Adrenal gland (tissue), 5 donors: ENCODE data around the gene SLC1A6.

Experiments
- CTCF ChIP-seq, 6 experiments: fragments of 450-650 bp in 4 of 6; fragments of 200-600 bp in 2 of 6; sonication (generic) in 1 of 6; IDR thresholded peaks; 1 replicate in 5 of 6; 2 replicates in 1 of 6; pipeline versions ENCODE4 v1.5.1 to v1.8.0; 2016 to 2021; ENCODE audit warnings: antibody characterized with exemption in 6 of 6, mild to moderate bottlenecking in 2 of 6, moderate library complexity in 1 of 6
- POLR2A ChIP-seq, 2 donors: fragments of 450-650 bp; IDR thresholded peaks; one replicate each; pipeline ENCODE4 v1.6.1; 2017; ENCODE audit warnings: antibody characterized with exemption in 2 of 2, mild to moderate bottlenecking in 2 of 2, moderate library complexity in 1 of 2
- donor health status: DM: no; HTN: no; CAD: no.

GRCh38 chr19:14952767-14953166 lies 26.9 kb downstream of the SLC1A6 start:
- TF ChIP-seq POLR2A (IDR thresholded peaks at IDR 0.05) (no peak), CTCF (IDR thresholded peaks at IDR 0.05) (no peak)
